GM21447 (cell line): ENCODE measurements around the gene CTPS1.

Experiments used
- ATAC-seq: cut with Tn5 transposase; IDR thresholded peaks from one replicate; pipeline ENCODE4 v1.9.1; 2021; ENCODE audit not compliant: unreplicated experiment

Gene CTPS1

GRCh38 chr1:41021526-41022308, 42.2 kb downstream of the CTPS1 start, which contains the start of gene SLFNL1:
Gene SLFNL1, minus strand, starts transcription at chr1:41021725. Its CDS starts 1,065 bp downstream, at chr1:41020660.
- no peak for ATAC-seq

GRCh38 chr1:41022424-41022823, 42.9 kb downstream of the CTPS1 start:
- ATAC-seq = no peak

GRCh38 chr1:41023279-41023990, 43.9 kb downstream of the CTPS1 start:
- no peak for ATAC-seq

GRCh38 chr1:41024953-41025352, 45.5 kb downstream of the CTPS1 start:
- ATAC-seq = no peak

- no peak for ATAC-seq
Observed at GRCh38 chr1:41025979-41026819, 46.7 kb downstream of the CTPS1 start.

- no peak for ATAC-seq
Observed at GRCh38 chr1:41028034-41028642, 48.6 kb downstream of the CTPS1 start.

GRCh38 chr1:41030872-41031616, 51.5 kb downstream of the CTPS1 start:
- no peak for ATAC-seq

GRCh38 chr1:41032147-41032546, 52.7 kb downstream of the CTPS1 start:
- ATAC-seq = no peak

- no peak for ATAC-seq
Observed at GRCh38 chr1:41033272-41033671, 53.8 kb downstream of the CTPS1 start.

GRCh38 chr1:41037116-41037903, 57.8 kb downstream of the CTPS1 start:
- ATAC-seq = no peak

GRCh38 chr1:41038110-41038509, 58.6 kb downstream of the CTPS1 start:
- ATAC-seq = no peak

GRCh38 chr1:41041614-41042270, 62.2 kb downstream of the CTPS1 start:
- no peak for ATAC-seq

GRCh38 chr1:41044187-41044586, 64.7 kb downstream of the CTPS1 start:
- no peak for ATAC-seq

- no peak for ATAC-seq
Observed at GRCh38 chr1:41045740-41046139, 66.2 kb downstream of the CTPS1 start.

- no peak for ATAC-seq
Observed at GRCh38 chr1:41046347-41046775, 66.9 kb downstream of the CTPS1 start.

GRCh38 chr1:41048540-41048939, 69.0 kb downstream of the CTPS1 start:
- no peak for ATAC-seq

GRCh38 chr1:41051022-41051421, 71.5 kb downstream of the CTPS1 start:
- no peak for ATAC-seq

- ATAC-seq = no peak
Observed at GRCh38 chr1:41053316-41053715, 73.8 kb downstream of the CTPS1 start.

GRCh38 chr1:41056907-41057306, 77.4 kb downstream of the CTPS1 start:
- ATAC-seq = no peak
